Mesothelial cell of epicardium (in vitro differentiated cells): Measurements from ENCODE around the gene SPHKAP. TPM values are rescaled to one million over a fixed set of nuclear protein-coding genes. Genes with fewer than 3 reads are reported as not detected.
"Not testable (repeated sequence)": the region's sequence is repeated elsewhere in the genome, so short reads cannot be mapped to it uniquely, and the experiment has no call there.

Source experiments
- DNase-seq, 2 experiments: peaks; one replicate each; pipeline ENCODE4 v3.0.0; 2021; ENCODE audit warnings: low spot score in 2 of 2; ENCODE audit not compliant: unreplicated experiment in 2 of 2
- H3K27ac Mint-ChIP-seq: 2 replicates; pipeline ENCODE4 v1.8.0; 2021; ENCODE audit warnings: mixed read lengths
- H3K27me3 Mint-ChIP-seq: 2 replicates; pipeline ENCODE4 v1.8.0; 2021; ENCODE audit warnings: low read depth, mixed read lengths
- H3K36me3 Mint-ChIP-seq: 2 replicates; pipeline ENCODE4 v1.8.0; 2021; ENCODE audit warnings: mixed read lengths
- H3K4me1 Mint-ChIP-seq: 2 replicates; pipeline ENCODE4 v1.8.0; 2021; ENCODE audit warnings: mixed read lengths
- H3K4me3 Mint-ChIP-seq: 2 replicates; pipeline ENCODE4 v1.8.0; 2021; ENCODE audit warnings: mild to moderate bottlenecking, moderate library complexity, mixed read lengths
- H3K9me3 Mint-ChIP-seq: 2 replicates; pipeline ENCODE4 v1.8.0; 2021; ENCODE audit warnings: mixed read lengths
- CTCF ChIP-seq: fragments of 200-600 bp; sonication (generic); IDR thresholded peaks from one replicate; pipeline ENCODE4 v1.5.0; 2021; ENCODE audit warnings: antibody characterized with exemption; ENCODE audit not compliant: unreplicated experiment
- total RNA-seq: library from RNA; stranded (reverse); gene quantifications from 3 replicates; pipeline ENCODE4 v1.2.1, GENCODE V29; 2021

SPHKAP gene
- total RNA-seq, 1 donor from 2014 or later, result not detected

- H3K27me3 Mint-ChIP-seq, result no peaks in the 10 kb centered on the region
- H3K36me3 Mint-ChIP-seq, result no peaks in the 10 kb centered on the region
- no peak overlapping the region for H3K4me3 Mint-ChIP-seq
- TF ChIP-seq CTCF, result no peak
- H3K27ac Mint-ChIP-seq, result no peak overlapping the region
- H3K4me1 Mint-ChIP-seq, result peaks cover 1% of the 10 kb centered on the region
- no peaks in the 10 kb centered on the region for H3K9me3 Mint-ChIP-seq
- no peak for DNase-seq
Observed at GRCh38 chr2:227939271-227940027, 242.0 kb downstream of the SPHKAP start.

DNA sequence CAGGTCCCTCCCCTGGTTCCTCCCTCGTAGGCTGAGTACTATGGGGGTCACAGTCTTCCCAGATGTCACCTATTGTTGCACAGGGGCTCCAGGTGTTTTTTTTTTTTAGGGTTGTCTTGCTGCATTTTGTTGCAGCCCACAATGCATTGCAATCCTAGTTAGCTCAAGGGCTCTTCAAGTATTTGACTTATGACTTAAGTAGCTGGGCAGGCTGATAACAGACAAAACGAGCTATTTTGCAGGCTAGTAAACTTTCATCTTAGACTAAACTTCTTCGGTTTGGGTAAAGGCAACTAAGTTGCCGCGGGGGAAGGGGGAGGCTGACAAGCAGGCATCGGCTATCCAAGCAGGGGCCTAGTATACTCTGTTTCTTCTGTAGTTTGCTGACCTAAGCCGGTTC lies 245.2 kb downstream of the SPHKAP start:
- H3K27ac Mint-ChIP-seq, H3K4me1 Mint-ChIP-seq, DNase-seq, H3K9me3 Mint-ChIP-seq, H3K4me3 Mint-ChIP-seq, H3K36me3 Mint-ChIP-seq: not testable (repeated sequence)
- H3K27me3 Mint-ChIP-seq, result peaks cover 19% of the 10 kb centered on the region

DNA sequence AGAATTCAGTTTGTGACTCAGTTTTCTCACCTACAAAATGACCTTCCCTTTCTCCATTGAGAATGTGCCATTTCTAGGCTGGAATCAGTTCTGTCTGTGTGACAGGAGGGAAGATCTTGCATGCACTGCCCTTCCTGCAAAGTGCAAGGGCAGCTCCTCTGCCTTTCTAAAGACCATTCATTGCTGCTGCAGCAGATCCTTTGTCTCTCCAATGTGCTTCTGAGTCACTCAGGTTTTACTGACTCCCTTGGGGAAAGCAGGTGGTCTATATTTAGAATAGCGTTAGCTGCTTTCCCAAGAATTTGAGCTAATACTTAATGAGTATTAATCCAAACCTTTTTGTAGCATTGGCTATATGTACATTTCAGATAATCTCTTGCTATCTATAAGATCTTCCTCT lies 247.6 kb downstream of the SPHKAP start:
- Mint-ChIP-seq H3K36me3 (no peaks in the 10 kb centered on the region), H3K4me1 (no peaks in the 10 kb centered on the region), H3K4me3 (no peak overlapping the region), H3K27me3 (peaks cover 19% of the 10 kb centered on the region), H3K9me3 (peaks cover 5% of the 10 kb centered on the region), H3K27ac (no peak overlapping the region)
- TF ChIP-seq CTCF, result no peak
- no peak for DNase-seq

DNA sequence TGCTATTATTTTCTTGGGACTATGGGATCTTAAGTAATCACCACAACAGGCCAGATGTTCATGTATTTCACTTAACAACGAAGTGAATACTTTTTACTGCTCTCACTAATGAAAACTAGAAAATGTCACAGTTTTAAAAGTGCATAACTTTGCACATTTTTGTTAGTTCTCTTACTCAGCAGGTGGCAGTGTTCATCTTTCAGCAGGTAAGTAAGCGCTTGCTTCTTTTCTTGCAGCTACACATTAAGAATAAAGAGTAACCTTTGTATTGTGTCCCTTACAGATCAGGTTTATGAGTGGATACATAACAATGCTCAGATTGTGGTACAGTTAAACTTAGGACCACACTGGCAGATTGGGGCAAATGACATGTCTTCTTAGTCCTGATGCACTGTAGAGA lies 249.1 kb downstream of the SPHKAP start:
- Mint-ChIP-seq H3K4me3 (no peak overlapping the region), H3K27ac (no peak overlapping the region), H3K36me3 (no peaks in the 10 kb centered on the region), H3K4me1 (no peaks in the 10 kb centered on the region), H3K9me3 (peaks cover 13% of the 10 kb centered on the region), H3K27me3 (peaks cover 19% of the 10 kb centered on the region)
- no peak for TF ChIP-seq CTCF
- DNase-seq, result no peak

- no peak for TF ChIP-seq CTCF
- Mint-ChIP-seq H3K4me1 (no peaks in the 10 kb centered on the region), H3K4me3 (no peak overlapping the region), H3K27me3 (peaks cover 19% of the 10 kb centered on the region), H3K27ac (no peak overlapping the region), H3K36me3 (peaks cover 3% of the 10 kb centered on the region), H3K9me3 (peaks cover 17% of the 10 kb centered on the region)
- no peak for DNase-seq
Observed at GRCh38 chr2:227932001-227932400, 249.5 kb downstream of the SPHKAP start.
